GM19099 (cell line): ENCODE measurements around the gene SEC23IP.

Experiments
- POLR2A ChIP-seq: IDR thresholded peaks from 3 replicates; pipeline ENCODE4 v1.6.1; 2011; ENCODE audit warnings: low read depth; ENCODE audit not compliant: insufficient read length; ENCODE audit errors: extremely low read depth

SEC23IP gene

GRCh38 chr10:119988333-119988732, 95.8 kb downstream of the SEC23IP start:
- no peak for TF ChIP-seq POLR2A

DNA sequence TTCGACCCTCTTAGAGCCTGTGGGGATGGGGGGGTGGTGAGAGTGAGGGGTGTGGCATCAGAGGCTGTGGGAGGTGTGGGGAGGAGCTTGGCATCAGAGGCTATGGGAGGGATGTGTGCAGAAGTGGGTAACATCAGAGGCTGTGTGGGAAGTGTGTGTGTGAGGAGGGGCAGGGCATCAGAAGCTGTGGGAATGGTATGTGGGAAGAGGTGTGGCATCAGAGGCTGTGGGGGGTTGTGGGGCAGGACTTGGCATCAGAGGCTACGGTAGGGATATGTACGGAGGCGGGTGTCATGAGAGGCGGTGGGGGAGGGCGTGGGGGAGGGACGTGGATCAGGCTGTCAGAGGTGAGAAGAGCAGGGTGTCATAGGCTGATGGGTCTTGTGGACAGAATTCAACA, 97.4 kb downstream of the SEC23IP start:
- no peak for TF ChIP-seq POLR2A

GRCh38 chr10:119991066-119991465, 98.5 kb downstream of the SEC23IP start:
- TF ChIP-seq POLR2A: no peak

- no peak for TF ChIP-seq POLR2A
Observed at GRCh38 chr10:119991816-119992215, 99.3 kb downstream of the SEC23IP start.
